Measurements from ENCODE around the gene KDELR1.

KDELR1 gene

GRCh38 chr19:48398375-48399235, 7.3 kb upstream of the KDELR1 start:
- Histone ChIP-seq H3K4me2 (ENCODE audit: low read length) (peak overlapping the region; percentile 47), H3K27me3 (ENCODE audit: control insufficient read depth, low read length) (peaks cover 46% of the 10 kb centered on the region), H3K36me3 (ENCODE audit: control insufficient read depth, low read length) (no peaks in the 10 kb centered on the region), H3K79me2 (ENCODE audit: control insufficient read depth, low read length) (no peaks in the 10 kb centered on the region), H3F3A (ENCODE audit: control insufficient read depth, insufficient read depth) (0 out of 2 replicates have a peak, but pooled peaks cover 4% of the 10 kb centered on the region), H3K9me2 (replicated peaks; ENCODE audit: control insufficient read depth, low read length) (no peaks in the 10 kb centered on the region), H3K9me3 (ENCODE audit: control insufficient read depth, insufficient read depth, low read length) (no peaks in the 10 kb centered on the region), H3K4me3 (ENCODE audit: low read length) (peak overlapping the region; percentile 51), H3K4me1 (ENCODE audit: control insufficient read depth, low read length) (peaks cover 34% of the 10 kb centered on the region), H4K20me1 (ENCODE audit: control insufficient read depth, insufficient read depth, low read depth, low read length) (no peaks in the 10 kb centered on the region), H3K27ac (ENCODE audit: low read depth, low read length) (no peak overlapping the region)
- TF ChIP-seq CTCF (IDR thresholded peaks at IDR 0.05; ENCODE audit: low read depth, low read length, poor library complexity, severe bottlenecking) (no peak), EZH2phosphoT487 (IDR thresholded peaks at IDR 0.05; ENCODE audit: borderline replicate concordance, low read length) (no peak)

DNA sequence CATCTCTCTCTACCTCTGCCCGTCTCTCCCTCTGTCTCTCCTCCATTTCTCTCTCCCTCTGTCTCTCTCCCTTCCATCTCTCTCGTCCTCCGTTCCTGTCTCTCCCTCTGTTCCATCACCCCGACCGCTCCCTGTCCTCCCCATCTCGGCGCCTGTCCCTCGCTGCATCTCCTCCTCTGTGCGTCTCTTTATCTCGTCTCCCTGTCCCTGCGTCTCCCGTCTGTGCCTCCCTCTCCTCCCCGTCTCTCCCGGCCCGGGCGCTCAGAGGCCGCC, 6.7 kb upstream of the KDELR1 start:
- H3K9me2 ChIP-seq (replicated peaks; ENCODE audit: control insufficient read depth, low read length): no peaks in the 10 kb centered on the region
- H3K27ac ChIP-seq (ENCODE audit: low read depth, low read length): no peak overlapping the region
- peak overlapping the region; percentile 47 for H3K4me2 ChIP-seq (ENCODE audit: low read length)
- no peaks in the 10 kb centered on the region for H4K20me1 ChIP-seq (ENCODE audit: control insufficient read depth, insufficient read depth, low read depth, low read length)
- no peak for TF ChIP-seq EZH2phosphoT487 (IDR thresholded peaks at IDR 0.05; ENCODE audit: borderline replicate concordance, low read length)
- TF ChIP-seq CTCF (IDR thresholded peaks at IDR 0.05; ENCODE audit: low read depth, low read length, poor library complexity, severe bottlenecking): no peak
- H3K4me3 ChIP-seq (ENCODE audit: low read length): peak overlapping the region; percentile 51
- H3K79me2 ChIP-seq (ENCODE audit: control insufficient read depth, low read length): no peaks in the 10 kb centered on the region
- no peaks in the 10 kb centered on the region for H3K36me3 ChIP-seq (ENCODE audit: control insufficient read depth, low read length)
- H3K9me3 ChIP-seq (ENCODE audit: control insufficient read depth, insufficient read depth, low read length): no peaks in the 10 kb centered on the region
- peaks cover 34% of the 10 kb centered on the region for H3K4me1 ChIP-seq (ENCODE audit: control insufficient read depth, low read length)
- H3F3A ChIP-seq (ENCODE audit: control insufficient read depth, insufficient read depth): 0 out of 2 replicates have a peak, but pooled peaks cover 4% of the 10 kb centered on the region
- peaks cover 51% of the 10 kb centered on the region for H3K27me3 ChIP-seq (ENCODE audit: control insufficient read depth, low read length)

- Histone ChIP-seq H3K36me3 (ENCODE audit: control insufficient read depth, low read length) (no peaks in the 10 kb centered on the region), H3K4me2 (ENCODE audit: low read length) (peak overlapping the region; percentile 47), H3K9me2 (replicated peaks; ENCODE audit: control insufficient read depth, low read length) (no peaks in the 10 kb centered on the region), H3K27me3 (ENCODE audit: control insufficient read depth, low read length) (peaks cover 57% of the 10 kb centered on the region), H3K79me2 (ENCODE audit: control insufficient read depth, low read length) (no peaks in the 10 kb centered on the region), H3K4me3 (ENCODE audit: low read length) (peak overlapping the region; percentile 51), H3K27ac (ENCODE audit: low read depth, low read length) (no peak overlapping the region), H3K9me3 (ENCODE audit: control insufficient read depth, insufficient read depth, low read length) (no peaks in the 10 kb centered on the region), H4K20me1 (ENCODE audit: control insufficient read depth, insufficient read depth, low read depth, low read length) (no peaks in the 10 kb centered on the region), H3F3A (ENCODE audit: control insufficient read depth, insufficient read depth) (0 out of 2 replicates have a peak, but pooled peaks cover 4% of the 10 kb centered on the region), H3K4me1 (ENCODE audit: control insufficient read depth, low read length) (peaks cover 34% of the 10 kb centered on the region)
- no peak for TF ChIP-seq EZH2phosphoT487 (IDR thresholded peaks at IDR 0.05; ENCODE audit: borderline replicate concordance, low read length)
- no peak for TF ChIP-seq CTCF (IDR thresholded peaks at IDR 0.05; ENCODE audit: low read depth, low read length, poor library complexity, severe bottlenecking)
These were observed 6.1 kb upstream of the KDELR1 start for GRCh38 chr19:48397263-48398101.

Measured in DOHH2 (cell line).